Spleen (tissue), 11 donors: Measurements from ENCODE around the gene SLC39A7. TPM values are rescaled to one million over a fixed set of nuclear protein-coding genes. Genes with fewer than 3 reads are reported as not detected.

ENCODE experiments used
- DNase-seq: peaks from one replicate; pipeline ENCODE4 v3.0.0-alpha.2; 2020
- H3K27ac ChIP-seq, 8 donors: fragments of 200-600 bp; sonication (generic) in 7 of 8; 1 replicate in 4 of 8; 2 replicates in 4 of 8; pipeline versions ENCODE4 v1.5.0 to v1.8.0; 2016 to 2021; ENCODE audit warnings: inconsistent platforms in 4 of 8, mild to moderate bottlenecking in 4 of 8, moderate library complexity in 1 of 8
- H3K27me3 ChIP-seq, 7 donors: fragments of 200-600 bp; sonication (generic) in 6 of 7; replicated peaks in 1 of 7; 1 replicate in 4 of 7; 2 replicates in 3 of 7; pipeline versions ENCODE4 v1.5.0 to v1.8.0; 2016 to 2021; ENCODE audit warnings: inconsistent platforms in 3 of 7, mild to moderate bottlenecking in 1 of 7
- H3K36me3 ChIP-seq, 6 donors: fragments of 200-600 bp; sonication (generic) in 5 of 6; 1 replicate in 4 of 6; 2 replicates in 2 of 6; pipeline versions ENCODE4 v1.5.0 to v1.8.0; 2016 to 2021; ENCODE audit warnings: inconsistent platforms in 2 of 6
- H3K4me1 ChIP-seq, 6 donors: fragments of 200-600 bp; sonication (generic) in 5 of 6; 1 replicate in 3 of 6; 2 replicates in 3 of 6; pipeline versions ENCODE4 v1.5.0 to v1.8.0; 2016 to 2021; ENCODE audit warnings: inconsistent platforms in 3 of 6
- H3K4me3 ChIP-seq, 8 donors: fragments of 200-600 bp; sonication (generic) in 7 of 8; 1 replicate in 4 of 8; 2 replicates in 4 of 8; pipeline versions ENCODE4 v1.5.0 to v1.8.0; 2016 to 2021; ENCODE audit warnings: inconsistent platforms in 4 of 8, mild to moderate bottlenecking in 4 of 8, moderate library complexity in 2 of 8
- H3K9me3 ChIP-seq, 8 donors: fragments of 200-600 bp; sonication (generic) in 7 of 8; 1 replicate in 4 of 8; 2 replicates in 4 of 8; pipeline versions ENCODE4 v1.5.0 to v1.8.0; 2016 to 2021; ENCODE audit warnings: inconsistent platforms in 4 of 8
- POLR2A ChIP-seq, 3 donors: fragments of 450-650 bp; IDR thresholded peaks; one replicate each; pipeline ENCODE4 v1.5.1; 2017; ENCODE audit warnings: antibody characterized with exemption in 3 of 3, mild to moderate bottlenecking in 1 of 3
- POLR2AphosphoS5 ChIP-seq, 3 donors: sonication (generic); formaldehyde crosslinking; IDR thresholded peaks; one replicate each; pipeline ENCODE4 v1.5.1; 2017; ENCODE audit warnings: antibody characterized with exemption in 3 of 3
- WGBS, 5 donors: extraction: QIAGEN DNeasy Blood & Tissue Kit in 3 of 5; methylation state at CpG; one replicate each; pipeline versions ENCODE4 v1.1.5 to v1.1.7; 2013 to 2018; 5-methylcytosine and 5-hydroxymethylcytosine counted together
- intact Hi-C: fragments of 100-400 bp; cut with DNase I; formaldehyde crosslinking; loops from one replicate; pipeline ENCODE4 v1.15.0; 2023; ENCODE audit warnings: low total_unique reads
- polyA plus RNA-seq, 3 donors: library from polyadenylated mRNA; stranded (reverse); fragments of 200-250 nt; gene quantifications; one replicate each; pipeline ENCODE4 v1.2.1, GENCODE V29; 2013
- total RNA-seq, 7 donors: library from RNA; depleted of rRNA in 3 of 7; stranded (reverse); fragments of >200 nt in 3 of 7; fragmentation: NEBNext Ultra II Directional in 4 of 7; extraction: Animal tissue kit (Norgen Biotek cat#: 25700) in 4 of 7; gene quantifications; one replicate each; pipeline versions ENCODE4 v1.1.0 to v1.2.1, GENCODE V29; 2016 to 2021
- TF ChIP-seq, protein P1 (sequence below), 11 experiments: fragments of 200-600 bp in 7 of 11; fragments of 450-650 bp in 4 of 11; sonication (generic) in 4 of 11; IDR thresholded peaks in 8 of 11; conservative IDR thresholded peaks in 3 of 11; 1 replicate in 7 of 11; 2 replicates in 4 of 11; pipeline versions ENCODE4 v1.4.0 to v1.8.0; 2016 to 2021; ENCODE audit warnings: antibody characterized with exemption in 11 of 11, inconsistent platforms in 4 of 11, mild to moderate bottlenecking in 1 of 11
- donor health status: healthy with polysubstance abuse.
- donor health status: DM: no; HTN: no; CAD: no; lungs with moderate emphysema.
- donor health status: DM: no; HTN: no; CAD: no.
- donor health status: Bipolar disorder and iron deficiency.
- donor health status: healthy.
- donor health status: DM: no; HTN: no; CAD: no.
- donor health status: DM: yes; HTN: yes; CAD: no.

Gene SLC39A7
- total and polyA plus RNA-seq, 10 donors, result 28.8 to 58.7 (median 45.3) TPM

DNA sequence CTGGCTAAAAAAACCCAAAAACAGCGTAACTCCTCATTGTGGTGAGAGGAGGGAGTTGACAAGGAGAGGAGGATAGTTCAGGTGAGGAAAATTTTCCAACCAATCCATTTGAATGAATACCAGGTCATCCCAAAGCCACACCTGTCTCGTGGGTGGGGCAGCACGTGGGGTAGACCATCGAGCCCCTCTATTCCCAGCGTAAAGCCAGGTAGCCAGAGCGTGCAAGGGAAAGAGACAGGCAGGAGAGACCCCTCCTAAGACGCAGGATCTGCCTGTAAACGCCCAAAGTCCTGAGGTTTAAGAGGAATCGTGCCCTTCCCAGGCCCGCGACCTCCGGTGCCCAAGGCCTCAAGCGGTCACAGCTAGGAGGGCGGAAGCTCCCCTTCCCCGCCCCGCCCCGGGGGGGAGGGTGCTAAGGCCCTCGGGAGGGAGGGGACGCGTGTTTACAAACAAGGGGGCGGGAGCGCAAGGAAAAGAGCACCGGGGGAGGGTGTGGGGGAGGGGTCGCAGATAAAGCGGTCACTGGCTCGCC is 914 bp upstream of the SLC39A7 start:
- H3K9me3 ChIP-seq, result no peaks in the 10 kb centered on the region
- no peaks in the 10 kb centered on the region for H3K27me3 ChIP-seq
- peak overlapping the region; percentile 48 to 99 (median 87) for H3K4me3 ChIP-seq
- peaks cover 30 to 79% (median 63%) of the 10 kb centered on the region in 6 donors for H3K4me1 ChIP-seq
- intact Hi-C loops, result no loop called here
- H3K27ac ChIP-seq, result peak overlapping the region; percentile 87 to 99 (median 98)
- H3K36me3 ChIP-seq, result peaks cover 0 to 63% (median 46%) of the 10 kb centered on the region in 6 donors
- WGBS, 5 donors, result 2 to 4% (median 3%) methylated on average over 17 to 26 of the region's 26 CpGs
- TF ChIP-seq, protein P1, sequence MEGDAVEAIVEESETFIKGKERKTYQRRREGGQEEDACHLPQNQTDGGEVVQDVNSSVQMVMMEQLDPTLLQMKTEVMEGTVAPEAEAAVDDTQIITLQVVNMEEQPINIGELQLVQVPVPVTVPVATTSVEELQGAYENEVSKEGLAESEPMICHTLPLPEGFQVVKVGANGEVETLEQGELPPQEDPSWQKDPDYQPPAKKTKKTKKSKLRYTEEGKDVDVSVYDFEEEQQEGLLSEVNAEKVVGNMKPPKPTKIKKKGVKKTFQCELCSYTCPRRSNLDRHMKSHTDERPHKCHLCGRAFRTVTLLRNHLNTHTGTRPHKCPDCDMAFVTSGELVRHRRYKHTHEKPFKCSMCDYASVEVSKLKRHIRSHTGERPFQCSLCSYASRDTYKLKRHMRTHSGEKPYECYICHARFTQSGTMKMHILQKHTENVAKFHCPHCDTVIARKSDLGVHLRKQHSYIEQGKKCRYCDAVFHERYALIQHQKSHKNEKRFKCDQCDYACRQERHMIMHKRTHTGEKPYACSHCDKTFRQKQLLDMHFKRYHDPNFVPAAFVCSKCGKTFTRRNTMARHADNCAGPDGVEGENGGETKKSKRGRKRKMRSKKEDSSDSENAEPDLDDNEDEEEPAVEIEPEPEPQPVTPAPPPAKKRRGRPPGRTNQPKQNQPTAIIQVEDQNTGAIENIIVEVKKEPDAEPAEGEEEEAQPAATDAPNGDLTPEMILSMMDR (IDR thresholded peaks at IDR 0.05 in 8 of 11, conservative IDR thresholded peaks at IDR 0.05 in 3 of 11), result no peak
- DNase-seq, result peak; percentile 94

DNA sequence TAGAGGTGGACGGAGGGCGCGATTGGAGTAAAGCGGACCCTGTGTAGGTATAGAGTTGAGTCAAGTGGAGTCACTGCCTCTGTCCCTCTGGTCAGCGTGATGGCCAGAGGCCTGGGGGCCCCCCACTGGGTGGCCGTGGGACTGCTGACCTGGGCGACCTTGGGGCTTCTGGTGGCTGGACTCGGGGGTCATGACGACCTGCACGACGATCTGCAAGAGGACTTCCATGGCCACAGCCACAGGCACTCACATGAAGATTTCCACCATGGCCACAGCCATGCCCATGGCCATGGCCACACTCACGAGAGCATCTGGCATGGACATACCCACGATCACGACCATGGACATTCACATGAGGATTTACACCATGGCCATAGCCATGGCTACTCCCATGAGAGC is 479 bp downstream of the SLC39A7 start:
- intact Hi-C loops, result no loop called here
- DNase-seq, result peak; percentile 89

DNA sequence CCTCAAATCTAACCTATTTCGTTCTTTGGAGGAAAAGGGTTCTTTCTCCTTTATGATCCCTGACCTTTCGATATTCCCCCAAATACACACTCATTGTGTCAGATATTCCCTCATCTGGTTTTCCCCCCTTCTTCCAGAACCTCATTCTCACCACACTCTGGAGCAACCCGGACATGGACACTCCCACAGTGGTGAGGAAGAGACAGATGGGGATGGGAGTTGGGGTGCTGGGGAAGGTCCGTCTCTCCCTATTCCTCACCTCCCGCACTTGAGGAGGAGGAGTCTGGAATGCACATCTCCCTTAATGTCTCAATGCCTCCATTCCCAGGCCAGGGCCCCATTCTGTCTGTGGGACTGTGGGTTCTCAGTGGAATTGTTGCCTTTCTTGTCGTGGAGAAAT is 1.3 kb downstream of the SLC39A7 start:
- peaks cover 34 to 90% (median 72%) of the 10 kb centered on the region in 6 donors for H3K4me1 ChIP-seq
- H3K36me3 ChIP-seq, result peaks cover 0 to 41% (median 25%) of the 10 kb centered on the region in 6 donors
- intact Hi-C loops, result no loop called here
- no peak for DNase-seq
- TF ChIP-seq, protein P1 (IDR thresholded peaks at IDR 0.05 in 8 of 11, conservative IDR thresholded peaks at IDR 0.05 in 3 of 11), result no peak
- TF ChIP-seq POLR2A (IDR thresholded peaks at IDR 0.05) (no peak), POLR2AphosphoS5 (IDR thresholded peaks at IDR 0.05) (no peak)
- H3K9me3 ChIP-seq, result no peaks in the 10 kb centered on the region
- no peaks in the 10 kb centered on the region for H3K27me3 ChIP-seq
- peak overlapping the region in 7 of 8 donors; percentile 73 to 99 (median 88) for H3K4me3 ChIP-seq
- peak overlapping the region in 1 of 8 donors; percentile 96 for H3K27ac ChIP-seq
- 84 to 94% (median 88%) methylated on average over 6 of the region's 6 CpGs for WGBS, 5 donors

More for the DNA sequence above, 479 bp downstream of the SLC39A7 start:
- WGBS, 5 donors, result 0 to 9% (median 5%) methylated on average over 8 to 14 of the region's 14 CpGs
- Histone ChIP-seq H3K4me3 (peak overlapping the region; percentile 48 to 99 (median 87)), H3K9me3 (no peaks in the 10 kb centered on the region), H3K27me3 (no peaks in the 10 kb centered on the region), H3K27ac (peak overlapping the region; percentile 87 to 99 (median 98)), H3K36me3 (peaks cover 0 to 49% (median 32%) of the 10 kb centered on the region in 6 donors), H3K4me1 (peaks cover 34 to 91% (median 72%) of the 10 kb centered on the region in 6 donors)
- no peak for TF ChIP-seq POLR2AphosphoS5 (IDR thresholded peaks at IDR 0.05)
- no peak for TF ChIP-seq POLR2A (IDR thresholded peaks at IDR 0.05)
- TF ChIP-seq, protein P1 (IDR thresholded peaks at IDR 0.05 in 8 of 11, conservative IDR thresholded peaks at IDR 0.05 in 3 of 11), result no peak

DNA sequence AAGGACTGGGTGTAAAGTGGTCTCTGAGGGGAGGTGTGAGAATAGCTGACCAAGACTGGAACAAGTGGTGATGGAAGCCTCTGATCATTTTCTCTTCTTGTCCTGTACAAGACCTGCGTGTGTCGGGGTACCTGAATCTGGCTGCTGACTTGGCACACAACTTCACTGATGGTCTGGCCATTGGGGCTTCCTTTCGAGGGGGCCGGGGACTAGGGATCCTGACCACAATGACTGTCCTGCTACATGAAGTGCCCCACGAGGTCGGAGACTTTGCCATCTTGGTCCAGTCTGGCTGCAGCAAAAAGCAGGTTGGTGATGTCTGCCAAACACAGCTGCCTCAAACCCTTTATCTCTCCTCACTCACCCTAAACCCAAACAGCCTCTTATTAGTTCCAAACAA is 2.1 kb downstream of the SLC39A7 start:
- WGBS, 5 donors, result 85 to 95% (median 89%) methylated on average over 6 of the region's 6 CpGs
- Histone ChIP-seq H3K4me1 (peaks cover 37 to 90% (median 70%) of the 10 kb centered on the region in 6 donors), H3K27me3 (no peaks in the 10 kb centered on the region), H3K36me3 (peaks cover 0 to 33% (median 21%) of the 10 kb centered on the region in 6 donors), H3K4me3 (no peak overlapping the region), H3K9me3 (no peaks in the 10 kb centered on the region), H3K27ac (no peak overlapping the region)
- TF ChIP-seq POLR2AphosphoS5 (IDR thresholded peaks at IDR 0.05), result no peak
- TF ChIP-seq, protein P1 (IDR thresholded peaks at IDR 0.05 in 8 of 11, conservative IDR thresholded peaks at IDR 0.05 in 3 of 11), result no peak
- no peak for TF ChIP-seq POLR2A (IDR thresholded peaks at IDR 0.05)
- intact Hi-C loops, result no loop called here
- DNase-seq, result no peak
